Peyer's patch (tissue), 4 donors: Measurements from ENCODE around the gene DNASE1L2. TPM values are rescaled to one million over a fixed set of nuclear protein-coding genes. Genes with fewer than 3 reads are reported as not detected.

Experiments used
- DNase-seq, 3 donors: peaks; one replicate each; pipeline ENCODE4 v3.0.0-alpha.2; 2017 to 2019
- H3K27ac ChIP-seq, 4 donors: fragments of 200-600 bp; sonication (generic); one replicate each; pipeline ENCODE4 v1.5.1; 2016 to 2019
- H3K27me3 ChIP-seq, 2 donors: fragments of 200-600 bp; sonication (generic); one replicate each; pipeline ENCODE4 v1.5.1; 2019
- H3K36me3 ChIP-seq, 3 donors: fragments of 200-600 bp; sonication (generic); one replicate each; pipeline ENCODE4 v1.5.1; 2016 to 2019
- H3K4me1 ChIP-seq, 4 donors: fragments of 200-600 bp; sonication (generic); one replicate each; pipeline ENCODE4 v1.5.1; 2016 to 2019
- H3K4me3 ChIP-seq, 4 donors: fragments of 200-600 bp; sonication (generic); 1 replicate in 3 of 4; 2 replicates in 1 of 4; pipeline ENCODE4 v1.5.1; 2016 to 2019; ENCODE audit warnings: mild to moderate bottlenecking in 1 of 4
- H3K9me3 ChIP-seq, 4 donors: fragments of 200-600 bp; sonication (generic); one replicate each; pipeline ENCODE4 v1.5.1; 2016 to 2019; ENCODE audit warnings: mild to moderate bottlenecking in 1 of 4
- POLR2A ChIP-seq, 2 donors: fragments of 450-650 bp; IDR thresholded peaks; one replicate each; pipeline ENCODE4 v1.5.1; 2017; ENCODE audit warnings: antibody characterized with exemption in 2 of 2, mild to moderate bottlenecking in 2 of 2, moderate library complexity in 2 of 2
- total RNA-seq, 4 donors: library from RNA; depleted of rRNA; stranded (reverse); fragments of >200 nt; gene quantifications; one replicate each; pipeline ENCODE4 v1.1.0, GENCODE V29; 2016
- TF ChIP-seq, protein P1 (sequence below), 6 experiments: fragments of 450-650 bp in 4 of 6; fragments of 200-600 bp in 2 of 6; sonication (generic) in 1 of 6; IDR thresholded peaks; one replicate each; pipeline ENCODE4 v1.5.1; 2017 to 2019; ENCODE audit warnings: antibody characterized with exemption in 6 of 6, mild to moderate bottlenecking in 3 of 6, moderate library complexity in 1 of 6

The DNASE1L2 gene
- total RNA-seq, 4 donors from 2014 or later: 2.0 to 2.8 (median 2.5) TPM; not detected in 1

DNA sequence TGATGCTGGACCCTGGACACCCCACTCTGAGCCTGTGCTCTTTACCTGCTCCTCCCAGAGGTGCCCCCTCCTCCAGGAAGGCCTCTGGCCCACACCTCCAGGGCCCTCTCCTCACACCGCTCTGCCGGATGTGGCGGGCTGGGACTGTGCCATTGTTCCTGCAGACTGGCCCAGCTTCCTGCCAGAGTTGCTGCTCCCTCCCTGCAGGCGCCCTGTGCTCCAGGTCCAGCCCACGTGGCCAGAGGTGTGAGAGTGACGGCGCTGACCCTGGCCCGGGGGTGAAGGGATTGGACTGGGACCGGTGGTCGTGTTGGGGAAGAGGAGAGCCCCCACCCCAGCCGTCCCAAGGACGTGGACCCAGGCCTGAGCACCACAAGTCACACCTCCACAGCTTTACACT, 7.2 kb upstream of the DNASE1L2 start:
- H3K36me3 ChIP-seq: peaks cover 0 to 63% (median 0%) of the 10 kb centered on the region in 3 donors
- TF ChIP-seq POLR2A (IDR thresholded peaks at IDR 0.05): no peak
- TF ChIP-seq, protein P1, sequence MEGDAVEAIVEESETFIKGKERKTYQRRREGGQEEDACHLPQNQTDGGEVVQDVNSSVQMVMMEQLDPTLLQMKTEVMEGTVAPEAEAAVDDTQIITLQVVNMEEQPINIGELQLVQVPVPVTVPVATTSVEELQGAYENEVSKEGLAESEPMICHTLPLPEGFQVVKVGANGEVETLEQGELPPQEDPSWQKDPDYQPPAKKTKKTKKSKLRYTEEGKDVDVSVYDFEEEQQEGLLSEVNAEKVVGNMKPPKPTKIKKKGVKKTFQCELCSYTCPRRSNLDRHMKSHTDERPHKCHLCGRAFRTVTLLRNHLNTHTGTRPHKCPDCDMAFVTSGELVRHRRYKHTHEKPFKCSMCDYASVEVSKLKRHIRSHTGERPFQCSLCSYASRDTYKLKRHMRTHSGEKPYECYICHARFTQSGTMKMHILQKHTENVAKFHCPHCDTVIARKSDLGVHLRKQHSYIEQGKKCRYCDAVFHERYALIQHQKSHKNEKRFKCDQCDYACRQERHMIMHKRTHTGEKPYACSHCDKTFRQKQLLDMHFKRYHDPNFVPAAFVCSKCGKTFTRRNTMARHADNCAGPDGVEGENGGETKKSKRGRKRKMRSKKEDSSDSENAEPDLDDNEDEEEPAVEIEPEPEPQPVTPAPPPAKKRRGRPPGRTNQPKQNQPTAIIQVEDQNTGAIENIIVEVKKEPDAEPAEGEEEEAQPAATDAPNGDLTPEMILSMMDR (IDR thresholded peaks at IDR 0.05): no peak
- H3K27ac ChIP-seq: no peak overlapping the region
- H3K9me3 ChIP-seq: no peaks in the 10 kb centered on the region
- H3K27me3 ChIP-seq: no peaks in the 10 kb centered on the region
- no peak overlapping the region for H3K4me3 ChIP-seq
- no peak for DNase-seq
- H3K4me1 ChIP-seq: peaks cover 0 to 19% (median 10%) of the 10 kb centered on the region in 4 donors

DNA sequence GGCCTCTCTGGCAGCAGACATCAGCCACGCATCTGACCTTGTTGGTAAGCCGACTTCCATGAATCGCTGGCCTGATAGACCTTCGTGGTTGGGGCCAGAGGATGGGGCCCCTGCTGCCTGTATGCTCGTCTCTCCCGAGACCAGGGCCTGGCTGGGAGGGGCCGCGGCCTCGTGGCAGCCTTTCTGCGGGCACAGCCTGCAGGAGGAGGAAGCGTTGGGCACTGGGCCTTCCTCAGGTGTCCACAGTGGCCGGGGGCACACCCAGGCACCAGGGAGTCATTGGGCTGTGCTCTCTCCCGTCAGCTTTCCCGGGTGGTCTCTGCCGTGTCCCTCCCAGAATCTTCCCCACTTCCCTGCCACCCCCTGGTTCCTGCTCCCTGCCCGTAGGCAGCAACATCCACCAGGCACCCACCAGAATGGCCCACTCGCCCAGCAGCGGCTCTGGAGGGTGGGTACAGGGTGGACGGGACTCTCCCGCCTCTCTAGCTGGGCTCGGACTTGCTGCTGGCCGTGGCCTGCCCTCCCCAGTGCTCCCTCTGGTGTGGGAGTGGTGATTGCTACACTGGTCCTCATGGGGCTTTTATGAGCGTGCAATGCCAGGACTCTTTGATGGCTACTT, 6.5 kb upstream of the DNASE1L2 start:
- TF ChIP-seq POLR2A (IDR thresholded peaks at IDR 0.05): no peak
- TF ChIP-seq, protein P1 (IDR thresholded peaks at IDR 0.05): no peak
- Histone ChIP-seq H3K9me3 (no peaks in the 10 kb centered on the region), H3K27ac (no peak overlapping the region), H3K4me3 (no peak overlapping the region), H3K36me3 (peaks cover 0 to 69% (median 0%) of the 10 kb centered on the region in 3 donors), H3K27me3 (no peaks in the 10 kb centered on the region), H3K4me1 (peaks cover 0 to 13% (median 4%) of the 10 kb centered on the region in 4 donors)
- DNase-seq: no peak

DNA sequence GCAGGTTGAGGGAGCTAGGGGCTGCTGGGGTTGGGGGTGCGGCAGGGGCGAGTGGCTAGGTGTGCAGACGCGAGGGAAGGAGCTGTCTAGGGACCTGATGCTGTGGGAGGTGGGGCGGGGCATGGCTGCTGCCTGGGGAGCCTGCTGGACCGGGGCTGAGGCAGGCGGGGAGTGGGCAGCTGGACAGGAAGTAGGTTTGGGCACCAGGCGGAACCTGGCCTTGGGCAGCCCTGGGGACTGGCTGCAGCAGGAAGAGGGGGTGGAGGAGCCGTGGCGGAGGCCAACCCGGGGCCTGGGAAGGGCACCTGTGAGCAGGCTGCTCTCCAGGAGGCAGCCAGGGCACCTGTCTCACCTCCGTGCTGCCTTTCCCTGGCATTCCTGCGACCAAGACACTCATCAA, 5.9 kb upstream of the DNASE1L2 start:
- TF ChIP-seq, protein P1 (IDR thresholded peaks at IDR 0.05): no peak
- TF ChIP-seq POLR2A (IDR thresholded peaks at IDR 0.05): no peak
- DNase-seq: no peak
- Histone ChIP-seq H3K36me3 (peaks cover 0 to 75% (median 0%) of the 10 kb centered on the region in 3 donors), H3K4me3 (no peak overlapping the region), H3K27ac (no peak overlapping the region), H3K9me3 (no peaks in the 10 kb centered on the region), H3K4me1 (peaks cover 0 to 10% (median under 1%) of the 10 kb centered on the region in 4 donors), H3K27me3 (no peaks in the 10 kb centered on the region)

DNA sequence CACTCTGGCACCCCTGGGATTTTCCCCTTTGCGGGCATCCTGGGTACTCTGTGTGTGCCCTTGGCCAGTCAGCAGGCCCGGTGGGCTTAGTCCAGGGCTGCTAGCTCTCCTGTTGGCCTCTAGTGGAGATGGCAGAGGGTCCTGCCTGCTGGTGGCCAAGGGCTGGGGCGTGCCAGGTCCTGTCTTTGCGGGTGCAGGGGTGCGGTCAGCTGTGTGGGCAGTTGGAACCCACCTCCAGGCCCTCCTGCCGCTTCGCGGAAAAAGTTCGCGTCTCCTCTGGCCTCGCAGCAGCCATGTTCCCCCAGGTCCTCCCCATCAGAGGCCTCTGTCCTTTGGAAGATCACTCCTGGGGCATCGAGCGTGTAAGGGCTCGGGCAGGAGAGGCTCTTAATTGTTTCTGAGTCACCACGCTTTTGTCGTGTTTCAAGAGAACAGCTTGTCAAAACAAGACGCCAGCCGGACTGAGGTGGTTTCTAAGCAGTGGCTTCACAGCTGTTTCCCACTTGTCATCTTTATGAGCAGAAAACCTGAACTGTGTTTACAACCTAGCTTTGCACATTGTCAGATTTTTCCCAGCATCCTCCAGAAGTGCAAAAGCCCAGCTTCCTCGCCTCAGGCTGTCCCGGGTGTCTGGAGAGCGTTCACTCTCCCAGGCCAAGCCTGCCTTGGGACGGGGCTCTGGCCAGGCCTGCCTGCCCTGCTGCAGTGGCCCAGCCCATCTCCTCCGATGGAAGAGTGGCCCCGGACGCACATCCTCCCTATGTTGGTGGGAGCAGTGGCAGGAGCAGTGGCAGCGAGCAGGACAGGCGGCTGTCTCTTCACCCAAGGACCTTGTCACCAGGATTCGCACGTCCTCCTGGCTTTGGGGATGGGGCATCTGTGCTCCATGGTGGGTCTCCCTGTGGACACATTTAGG, 5.0 kb upstream of the DNASE1L2 start:
- H3K4me3 ChIP-seq: no peak overlapping the region
- no peak for TF ChIP-seq POLR2A (IDR thresholded peaks at IDR 0.05)
- H3K27me3 ChIP-seq: peaks cover 0 to 6% of the 10 kb centered on the region in 2 donors
- no peak overlapping the region for H3K27ac ChIP-seq
- peaks cover 0 to 82% (median 0%) of the 10 kb centered on the region in 3 donors for H3K36me3 ChIP-seq
- no peak for DNase-seq
- H3K4me1 ChIP-seq: peaks cover 0 to 16% (median 3%) of the 10 kb centered on the region in 4 donors
- no peaks in the 10 kb centered on the region for H3K9me3 ChIP-seq

DNA sequence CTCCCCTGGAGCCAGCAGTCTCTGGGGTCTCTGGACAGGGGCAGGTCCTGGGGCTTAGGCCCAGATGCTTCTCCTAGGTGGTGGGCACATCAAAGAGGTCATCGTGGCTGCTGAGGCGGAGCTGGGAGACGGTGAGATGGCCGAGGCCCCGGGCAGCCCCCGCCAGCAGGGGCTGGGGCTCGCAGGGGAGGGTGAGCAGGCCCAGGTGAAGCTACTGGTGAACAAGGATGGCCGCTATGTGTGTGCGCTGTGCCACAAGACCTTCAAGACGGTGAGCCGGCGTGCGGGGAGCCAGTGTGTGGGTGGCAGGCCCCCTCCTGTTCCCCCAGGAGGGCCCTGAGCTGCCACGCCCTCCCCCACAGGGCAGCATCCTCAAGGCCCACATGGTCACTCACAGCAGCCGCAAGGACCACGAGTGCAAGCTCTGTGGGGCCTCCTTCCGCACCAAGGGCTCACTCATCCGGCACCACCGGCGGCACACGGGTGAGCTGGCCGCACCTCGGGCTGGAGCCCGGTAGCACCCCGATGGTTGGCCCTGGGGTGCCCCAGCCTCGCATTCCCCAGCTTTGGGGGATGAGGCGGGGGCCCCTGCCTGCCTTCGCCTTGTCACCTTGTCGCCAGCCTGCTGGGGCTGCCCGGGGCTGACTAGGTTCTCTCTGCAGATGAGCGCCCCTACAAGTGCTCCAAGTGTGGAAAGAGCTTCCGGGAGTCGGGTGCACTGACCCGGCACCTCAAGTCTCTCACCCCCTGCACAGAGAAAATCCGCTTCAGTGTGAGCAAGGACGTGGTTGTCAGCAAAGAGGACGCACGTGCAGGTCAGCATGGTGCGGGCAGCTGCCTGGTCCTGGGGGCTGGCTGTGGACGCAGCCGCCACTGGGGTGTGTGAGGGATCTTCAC, 3.9 kb upstream of the DNASE1L2 start:
- Histone ChIP-seq H3K9me3 (no peaks in the 10 kb centered on the region), H3K27ac (no peak overlapping the region), H3K27me3 (peaks cover 0 to 17% of the 10 kb centered on the region in 2 donors), H3K4me1 (peaks cover 5 to 23% (median 13%) of the 10 kb centered on the region in 4 donors), H3K4me3 (no peak overlapping the region), H3K36me3 (peaks cover 0 to 82% (median 0%) of the 10 kb centered on the region in 3 donors)
- DNase-seq: no peak
- TF ChIP-seq, protein P1 (IDR thresholded peaks at IDR 0.05): no peak
- no peak for TF ChIP-seq POLR2A (IDR thresholded peaks at IDR 0.05)
